Osteoblast (primary cell): ENCODE data around the gene LYSMD3. TPM values are rescaled to one million over a fixed set of nuclear protein-coding genes. Genes with fewer than 3 reads are reported as not detected.

ENCODE experiments used
- DNase-seq: peaks from one replicate; pipeline ENCODE4 v3.0.0; 2011; ENCODE audit warnings: low spot score, mixed read lengths; ENCODE audit not compliant: insufficient read length; ENCODE audit errors: missing footprints
- H2AFZ ChIP-seq: 2 replicates; pipeline ENCODE4 v1.6.0; 2011; ENCODE audit warnings: mild to moderate bottlenecking, low read length
- H3K27ac ChIP-seq: 2 replicates; pipeline ENCODE4 v1.5.1; 2011; ENCODE audit warnings: mild to moderate bottlenecking, low read depth, low read length, moderate library complexity
- H3K27me3 ChIP-seq: 2 replicates; pipeline ENCODE4 v1.6.0; 2012; ENCODE audit warnings: mild to moderate bottlenecking, control low read depth, inconsistent platforms, low read length, moderate library complexity; ENCODE audit not compliant: insufficient read depth
- H3K36me3 ChIP-seq: 2 replicates; pipeline ENCODE4 v1.5.1; 2011; ENCODE audit warnings: mild to moderate bottlenecking, low read length, control low read depth, moderate library complexity; ENCODE audit not compliant: insufficient read depth
- H3K4me1 ChIP-seq: 2 replicates; pipeline ENCODE4 v1.5.1; 2011; ENCODE audit warnings: mild to moderate bottlenecking, low read length, control low read depth, moderate library complexity; ENCODE audit not compliant: insufficient read depth
- H3K4me2 ChIP-seq: 2 replicates; pipeline ENCODE4 v1.6.0; 2011; ENCODE audit warnings: mild to moderate bottlenecking, low read length; ENCODE audit not compliant: insufficient read depth
- H3K4me3 ChIP-seq: fragments of 200-600 bp; sonication (generic); 3 replicates; pipeline ENCODE4 v1.5.1; 2012; ENCODE audit warnings: mild to moderate bottlenecking, low read length, inconsistent platforms; ENCODE audit not compliant: insufficient read depth
- H3K79me2 ChIP-seq: 2 replicates; pipeline ENCODE4 v1.6.0; 2012; ENCODE audit warnings: mild to moderate bottlenecking, low read length, control low read depth, inconsistent platforms; ENCODE audit not compliant: insufficient read depth
- H3K9me3 ChIP-seq: 2 replicates; pipeline ENCODE4 v1.5.1; 2011; ENCODE audit warnings: low read depth, low read length, control low read depth
- H4K20me1 ChIP-seq: 2 replicates; pipeline ENCODE4 v1.6.0; 2012; ENCODE audit warnings: mild to moderate bottlenecking, low read length, control low read depth; ENCODE audit not compliant: insufficient read depth
- CTCF ChIP-seq: IDR thresholded peaks from 2 replicates; pipeline ENCODE4 v1.5.1; 2011; ENCODE audit warnings: mild to moderate bottlenecking, low read depth, low read length, moderate library complexity; ENCODE audit errors: extremely low read depth
- total RNA-seq: library from RNA; depleted of rRNA; stranded (reverse); fragments of >200 nt; gene quantifications from 2 replicates; pipeline ENCODE4 v1.2.3, GENCODE V29; 2012

Gene LYSMD3
- total RNA-seq, 1 donor: 17.7 TPM

- H3K36me3 ChIP-seq: no peaks in the 10 kb centered on the region
- TF ChIP-seq CTCF: no peak
- no peaks in the 10 kb centered on the region for H3K9me3 ChIP-seq
- H3K79me2 ChIP-seq: no peaks in the 10 kb centered on the region
- no peaks in the 10 kb centered on the region for H3K27me3 ChIP-seq
- H3K4me2 ChIP-seq: no peak overlapping the region
- H3K27ac ChIP-seq: no peak overlapping the region
- H3K4me1 ChIP-seq: no peaks in the 10 kb centered on the region
- no peak overlapping the region for H2AFZ ChIP-seq
- no peaks in the 10 kb centered on the region for H4K20me1 ChIP-seq
- no peak overlapping the region for H3K4me3 ChIP-seq
- DNase-seq: no peak
These were observed 40.6 kb upstream of the LYSMD3 start for GRCh38 chr5:90570034-90570433.

GRCh38 chr5:90569084-90569483 lies 39.7 kb upstream of the LYSMD3 start:
- Histone ChIP-seq H3K27me3 (peaks cover 1% of the 10 kb centered on the region), H3K9me3 (no peaks in the 10 kb centered on the region), H3K27ac (no peak overlapping the region), H3K4me3 (no peak overlapping the region), H3K4me2 (no peak overlapping the region), H3K4me1 (no peaks in the 10 kb centered on the region), H3K36me3 (no peaks in the 10 kb centered on the region), H3K79me2 (no peaks in the 10 kb centered on the region), H2AFZ (no peak overlapping the region), H4K20me1 (no peaks in the 10 kb centered on the region)
- no peak for TF ChIP-seq CTCF
- no peak for DNase-seq

GRCh38 chr5:90565491-90565890 lies 36.1 kb upstream of the LYSMD3 start:
- Histone ChIP-seq H2AFZ (no peak overlapping the region), H3K27ac (no peak overlapping the region), H3K4me3 (no peak overlapping the region), H3K36me3 (no peaks in the 10 kb centered on the region), H3K79me2 (no peaks in the 10 kb centered on the region), H3K9me3 (no peaks in the 10 kb centered on the region), H3K4me1 (no peaks in the 10 kb centered on the region), H3K4me2 (no peak overlapping the region), H3K27me3 (peaks cover 5% of the 10 kb centered on the region), H4K20me1 (no peaks in the 10 kb centered on the region)
- no peak for TF ChIP-seq CTCF
- no peak for DNase-seq

GRCh38 chr5:90563108-90563507 lies 33.7 kb upstream of the LYSMD3 start:
- H3K9me3 ChIP-seq: no peaks in the 10 kb centered on the region
- H3K4me2 ChIP-seq: no peak overlapping the region
- H3K27ac ChIP-seq: no peak overlapping the region
- no peaks in the 10 kb centered on the region for H3K79me2 ChIP-seq
- no peak for TF ChIP-seq CTCF
- peaks cover 23% of the 10 kb centered on the region for H3K27me3 ChIP-seq
- no peaks in the 10 kb centered on the region for H3K4me1 ChIP-seq
- H3K4me3 ChIP-seq: no peak overlapping the region
- DNase-seq: no peak
- H3K36me3 ChIP-seq: no peaks in the 10 kb centered on the region
- no peaks in the 10 kb centered on the region for H4K20me1 ChIP-seq
- no peak overlapping the region for H2AFZ ChIP-seq
